Mammary microvascular endothelial cell (primary cell): ENCODE results near the gene SDS. TPM values are rescaled to one million over a fixed set of nuclear protein-coding genes. Genes with fewer than 3 reads are reported as not detected.

Experiments used
- total RNA-seq: library from RNA; depleted of rRNA; stranded (reverse); fragments of >200 nt; gene quantifications from 2 replicates; pipeline ENCODE4 v1.2.3, GENCODE V29; 2015

SDS gene
- not detected in 2 replicates for total RNA-seq

GRCh38 chr12:113403435-113404415 lies at the start of gene SDS:
Gene SDS, minus strand, starts transcription at chr12:113403887. Its CDS starts 4,179 bp downstream, at chr12:113399708.

GRCh38 chr12:113422030-113422885 lies 18.6 kb upstream of the SDS start, which contains the start of gene SDSL:
Gene SDSL, plus strand, starts transcription at chr12:113422380. Its CDS starts 5,603 bp downstream, at chr12:113427983.

GRCh38 chr12:113358381-113359132 lies 45.1 kb downstream of the SDS start, which contains the start of gene PLBD2:
Gene PLBD2, plus strand, starts transcription at chr12:113358587. Its CDS starts 14 bp downstream, at chr12:113358601.

Other genes starting within 250 kb of the SDS start
- gene DDX54, start 218.4 kb downstream of the SDS start, total RNA-seq, result 83.5 and 87.7 TPM in 2 replicates
- gene RITA1, start 218.2 kb downstream of the SDS start, total RNA-seq, result 32.9 and 48.1 TPM in 2 replicates
- 7.3 and 14.1 TPM in 2 replicates for gene TPCN1, start 182.4 kb downstream of the SDS start, total RNA-seq
- gene SLC8B1, start 68.8 kb downstream of the SDS start, total RNA-seq, result 37.6 and 45.6 TPM in 2 replicates
- gene PLBD2, start 45.3 kb downstream of the SDS start, total RNA-seq, result 28.2 and 35.5 TPM in 2 replicates
- gene SDSL, start 18.5 kb upstream of the SDS start, total RNA-seq, result 6.3 and 7.7 TPM in 2 replicates
- gene LHX5, start 68.0 kb upstream of the SDS start, total RNA-seq, result not detected in 2 replicates